CD4-positive, alpha-beta T cell treated with Interleukin-21 for 1 hour (primary cell): ENCODE data around the gene LAMA3.

Experiments used
- DNase-seq: peaks from one replicate; pipeline ENCODE4 v3.0.0-alpha.2; 2020

The LAMA3 gene

DNA sequence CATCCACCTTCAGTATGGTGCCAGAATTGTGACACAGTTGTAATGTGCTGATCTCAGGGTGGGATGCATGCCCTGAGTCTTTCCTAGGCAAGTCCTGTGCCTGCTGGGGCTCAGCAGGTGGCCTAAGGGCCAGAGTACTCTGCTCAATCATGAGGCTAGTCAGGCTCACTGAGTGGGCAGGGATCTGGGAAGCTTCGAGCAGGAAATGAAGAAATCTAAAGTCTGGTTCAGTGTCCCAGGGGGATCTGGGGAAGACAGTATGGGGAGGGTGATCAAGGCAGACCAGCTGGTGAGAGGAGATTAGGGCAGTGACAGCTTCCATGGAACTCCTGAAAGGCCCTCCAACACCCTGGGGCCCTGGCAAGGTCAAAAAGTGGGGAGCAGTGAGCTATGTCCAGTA lies 17.7 kb upstream of the LAMA3 start:
- no peak for DNase-seq

DNA sequence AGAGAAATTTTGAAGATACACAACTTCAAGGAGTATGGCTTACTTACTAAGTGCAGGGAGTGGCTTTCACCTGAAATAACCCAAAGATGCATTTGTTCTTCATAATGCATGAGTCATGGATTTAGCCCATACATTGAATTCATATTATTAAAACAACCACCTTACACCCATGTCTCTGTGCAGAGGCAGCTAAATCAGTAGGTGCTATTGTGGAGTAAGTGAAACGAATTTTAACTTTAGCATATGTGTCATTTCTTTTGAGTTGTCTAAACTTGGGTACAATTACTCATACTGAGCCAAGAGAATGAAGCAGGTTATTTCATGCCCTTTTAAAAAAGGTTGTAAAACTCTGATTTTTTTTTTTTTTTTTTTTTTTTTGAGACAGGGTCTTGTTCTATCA lies 15.5 kb upstream of the LAMA3 start:
- no peak for DNase-seq

DNA sequence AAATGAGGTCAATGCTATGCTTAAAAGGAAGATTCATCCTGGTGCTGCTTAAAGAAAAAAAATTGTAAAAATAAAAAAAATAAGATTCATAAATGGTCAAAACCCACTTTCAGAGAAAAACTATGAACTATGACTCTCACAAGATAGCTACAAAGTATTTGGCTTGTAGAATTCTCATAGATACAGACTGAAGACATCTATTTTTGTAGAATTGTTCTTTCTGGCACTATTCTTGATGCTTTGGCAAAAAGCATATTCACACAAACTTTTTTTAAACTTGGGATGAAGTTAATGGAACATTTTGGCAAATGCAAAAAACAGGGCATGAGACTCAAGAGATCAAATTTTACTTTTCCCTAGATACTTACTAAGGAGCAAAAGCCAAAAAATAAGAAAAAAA lies 14.0 kb upstream of the LAMA3 start:
- DNase-seq: no peak

DNA sequence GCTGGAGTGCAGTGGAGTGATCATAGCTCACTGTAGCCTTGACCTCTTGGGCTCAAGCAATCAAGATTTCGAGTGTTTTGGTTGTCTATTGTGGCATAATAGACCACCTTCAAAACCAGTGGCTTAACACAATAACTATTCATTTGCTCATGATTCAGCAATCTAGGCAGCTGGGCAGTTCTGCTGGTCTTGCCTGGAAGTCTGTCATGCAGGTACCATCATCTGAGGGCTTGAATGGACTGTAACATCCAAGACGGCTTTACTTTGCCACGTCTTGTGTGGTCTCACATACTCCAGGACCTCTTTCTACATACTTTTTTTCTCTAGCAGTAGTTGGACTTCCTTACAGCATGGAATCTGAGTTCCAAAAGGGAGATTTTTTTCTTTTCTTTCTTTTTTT lies 13.4 kb upstream of the LAMA3 start:
- no peak for DNase-seq

DNA sequence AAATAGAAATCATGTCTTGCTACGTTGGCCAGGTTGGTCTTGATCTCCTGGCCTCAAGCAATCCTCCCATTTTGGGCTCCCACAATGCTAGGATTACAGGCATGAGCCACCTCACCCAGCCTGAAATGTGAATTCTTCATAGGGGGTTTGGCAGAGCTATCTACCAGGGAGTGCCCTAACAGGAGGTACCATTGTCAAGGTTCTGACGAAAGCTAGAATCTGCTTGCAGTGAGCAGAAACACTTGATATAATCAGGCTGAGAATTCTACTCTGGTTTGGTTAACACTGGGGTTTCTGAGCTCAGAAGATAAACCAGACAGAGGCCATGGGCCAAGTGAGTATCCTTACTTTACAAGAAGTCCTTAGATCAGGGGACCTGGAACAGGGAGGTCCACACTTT lies 7.2 kb upstream of the LAMA3 start:
- no peak for DNase-seq

DNA sequence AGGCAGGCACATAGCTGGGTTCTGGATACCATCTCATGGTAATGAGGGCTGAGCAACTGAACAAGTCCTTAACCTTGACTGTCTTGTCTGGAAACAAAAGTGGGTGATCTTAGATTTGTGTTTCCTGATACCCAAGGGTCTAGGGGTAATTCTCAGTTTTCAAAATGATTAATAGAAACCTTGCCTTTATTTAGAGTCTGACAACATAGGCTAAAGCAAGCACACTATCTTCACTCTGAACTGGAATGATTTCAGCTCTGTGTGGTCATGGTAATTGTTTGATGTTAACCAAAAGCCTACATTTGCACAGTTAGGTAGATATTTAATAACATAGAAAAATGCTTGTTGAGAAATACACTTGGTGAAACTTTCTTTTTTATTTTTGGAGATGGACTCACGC lies 6.8 kb upstream of the LAMA3 start:
- no peak for DNase-seq

DNA sequence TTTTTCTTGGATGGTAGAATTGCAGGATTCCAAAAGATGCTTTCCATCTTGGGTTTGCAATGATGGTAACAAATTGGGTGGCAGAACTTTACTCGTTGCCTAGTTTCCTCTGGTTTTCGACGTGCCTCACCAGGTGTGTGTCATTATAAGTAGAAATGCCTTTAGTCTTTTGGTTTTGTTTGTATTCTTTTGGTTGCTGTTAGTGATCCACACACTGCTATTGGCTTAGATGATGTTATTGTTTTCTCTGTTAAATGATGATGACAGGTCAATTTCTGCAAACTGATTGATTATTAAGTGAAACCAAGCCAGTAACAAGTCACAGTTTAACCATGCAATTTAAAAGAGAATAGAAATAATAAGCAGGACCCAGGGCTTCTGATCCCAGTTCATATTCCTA lies 6.1 kb upstream of the LAMA3 start:
- no peak for DNase-seq

DNA sequence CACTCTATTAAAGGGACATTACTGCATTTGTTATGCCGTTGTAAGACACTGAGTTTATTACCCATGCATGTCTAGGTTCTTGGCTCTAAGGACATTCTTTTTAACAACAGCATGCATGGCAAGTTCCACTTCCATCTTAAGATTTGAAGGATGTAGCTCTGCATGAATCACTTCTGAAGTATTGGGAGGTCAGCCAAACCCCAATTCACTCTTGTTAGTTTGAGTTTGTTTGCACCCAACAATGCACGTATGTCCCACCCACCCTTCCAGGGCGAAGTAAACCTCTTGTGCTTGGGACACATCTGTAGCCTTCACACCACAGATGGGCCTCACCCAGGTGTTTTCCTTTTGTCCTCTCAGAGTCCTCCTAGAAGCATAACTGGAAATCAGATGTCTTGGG lies 5.6 kb upstream of the LAMA3 start:
- no peak for DNase-seq

DNA sequence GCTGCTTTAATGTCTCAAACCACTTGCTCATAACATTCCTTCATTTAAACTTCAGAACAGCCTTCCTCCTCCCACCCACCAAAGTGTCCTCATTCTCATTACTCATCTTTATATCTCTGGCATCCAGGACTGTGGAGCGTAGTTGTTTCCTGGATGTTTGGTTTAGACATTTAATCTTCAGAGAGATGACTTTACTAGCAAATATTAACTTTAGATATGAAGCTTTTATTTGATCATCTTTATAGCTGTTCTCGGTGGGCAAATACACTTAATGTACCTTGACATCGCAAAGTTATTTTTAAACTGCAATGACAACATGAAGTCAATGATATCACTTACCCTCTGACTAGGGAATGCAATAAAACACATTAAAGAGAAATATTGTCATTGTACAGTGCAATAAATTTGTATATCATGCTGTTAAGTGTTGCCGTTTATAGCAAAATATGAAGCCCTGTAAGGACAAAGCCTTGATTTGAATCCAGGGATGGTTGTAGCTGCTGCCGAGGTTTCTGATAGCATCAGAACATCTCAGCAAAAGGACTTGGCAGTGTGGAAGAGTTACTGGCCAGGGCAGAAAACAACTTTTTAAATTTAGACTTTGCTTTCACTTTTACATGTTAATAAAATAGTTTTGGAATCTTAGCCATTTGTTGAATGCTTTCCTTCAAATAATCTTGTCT lies 4.6 kb upstream of the LAMA3 start:
- DNase-seq: no peak

DNA sequence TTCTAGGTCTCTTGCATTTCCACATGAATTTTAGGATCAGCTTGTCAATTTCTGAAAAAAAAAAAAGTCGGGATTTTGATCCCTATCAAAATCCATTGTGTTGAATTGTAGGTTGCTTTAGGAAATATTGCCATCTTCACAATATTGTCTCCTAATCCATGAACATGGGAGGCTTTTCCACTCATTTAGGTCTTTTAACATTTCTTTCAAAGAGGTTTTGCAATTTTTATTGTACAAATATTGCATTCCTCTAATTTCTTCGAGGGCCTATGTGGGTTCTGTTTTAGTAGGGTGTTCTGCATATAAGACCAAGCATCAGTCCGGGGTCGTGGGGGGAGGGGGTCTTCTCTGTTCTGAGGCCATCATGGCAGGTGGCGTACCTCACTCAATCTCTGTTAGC lies 725 bp upstream of the LAMA3 start:
- DNase-seq: no peak

DNA sequence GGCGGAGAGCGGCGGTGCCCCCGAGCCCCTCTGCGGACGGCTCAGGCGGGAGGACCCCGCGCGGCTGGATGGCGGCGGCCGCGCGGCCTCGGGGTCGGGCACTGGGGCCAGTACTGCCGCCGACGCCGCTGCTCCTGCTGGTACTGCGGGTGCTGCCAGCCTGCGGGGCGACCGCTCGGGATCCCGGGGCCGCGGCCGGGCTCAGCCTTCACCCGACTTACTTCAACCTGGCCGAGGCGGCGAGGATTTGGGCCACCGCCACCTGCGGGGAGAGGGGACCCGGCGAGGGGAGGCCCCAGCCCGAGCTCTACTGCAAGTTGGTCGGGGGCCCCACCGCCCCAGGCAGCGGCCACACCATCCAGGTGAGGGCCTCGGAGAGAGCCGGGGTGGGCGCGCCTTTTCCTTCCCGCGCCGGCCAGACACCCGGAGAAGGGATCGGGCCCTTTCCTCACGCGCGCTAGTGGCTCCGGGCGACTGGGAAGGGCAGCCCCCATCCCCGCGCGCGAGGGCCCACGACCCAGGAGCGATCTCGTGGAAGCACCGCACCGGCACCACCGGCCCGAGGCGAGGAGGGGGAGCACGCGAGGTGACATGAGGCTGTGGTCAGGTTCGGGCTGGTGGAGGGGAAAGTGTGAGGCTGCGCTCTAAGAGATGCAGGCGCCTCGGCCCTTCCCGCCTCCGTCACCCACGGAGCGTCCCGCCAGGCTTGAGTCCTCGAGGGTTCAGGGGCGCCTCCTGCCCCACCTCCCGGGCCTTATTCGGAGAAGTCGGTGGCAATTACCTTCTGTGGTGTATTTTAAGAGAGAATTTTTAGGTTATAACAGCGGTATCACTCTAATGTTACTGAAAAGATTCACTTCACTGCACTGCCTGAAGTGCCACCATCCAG lies 607 bp downstream of the LAMA3 start:
- DNase-seq: no peak

DNA sequence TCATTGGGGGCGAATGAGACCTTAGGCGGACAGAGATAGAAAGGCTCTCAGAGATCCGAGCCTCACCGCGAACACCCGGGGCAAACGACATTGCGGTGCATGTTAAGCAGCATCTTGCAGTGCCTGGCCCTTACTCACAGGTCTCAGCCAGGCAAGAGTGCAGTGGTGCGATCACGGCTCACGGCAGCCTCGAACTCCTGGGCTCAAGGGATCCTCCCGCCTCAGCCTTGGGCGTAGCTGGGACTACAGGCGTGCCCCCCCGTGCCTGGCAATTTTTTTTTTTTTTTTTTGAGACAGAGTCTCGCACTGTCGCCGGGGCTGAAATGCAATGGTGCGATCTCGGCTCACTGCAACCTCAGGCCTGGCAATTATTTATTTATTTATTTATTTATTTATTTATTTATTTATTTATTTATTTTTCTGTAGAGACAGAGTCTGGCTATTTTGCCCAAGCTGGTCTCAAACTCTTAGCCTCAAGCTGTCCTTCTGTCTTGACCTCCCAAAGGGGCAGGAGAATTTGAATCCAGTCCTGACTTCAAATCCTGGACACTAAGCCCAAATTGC lies 1.3 kb downstream of the LAMA3 start:
- DNase-seq: no peak

DNA sequence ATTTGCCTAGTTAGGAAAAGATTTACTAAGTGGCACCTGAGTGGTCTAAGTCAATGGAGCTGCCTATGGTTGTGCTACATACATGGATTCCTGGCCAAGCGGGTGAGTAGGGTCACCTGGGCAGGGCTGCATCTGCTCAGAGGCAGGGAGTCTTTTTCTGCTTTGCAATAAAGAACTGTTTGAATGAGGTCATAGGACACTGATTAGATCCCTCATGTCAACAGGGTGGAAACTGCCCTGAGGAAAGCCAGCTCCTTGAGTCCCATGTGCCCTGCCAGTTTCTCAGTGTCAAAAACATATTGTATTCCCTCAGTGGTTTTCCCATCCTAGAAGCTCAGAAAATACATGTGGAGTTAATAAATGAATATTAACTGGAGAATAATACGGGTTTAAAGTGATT lies 4.6 kb downstream of the LAMA3 start:
- DNase-seq: no peak

DNA sequence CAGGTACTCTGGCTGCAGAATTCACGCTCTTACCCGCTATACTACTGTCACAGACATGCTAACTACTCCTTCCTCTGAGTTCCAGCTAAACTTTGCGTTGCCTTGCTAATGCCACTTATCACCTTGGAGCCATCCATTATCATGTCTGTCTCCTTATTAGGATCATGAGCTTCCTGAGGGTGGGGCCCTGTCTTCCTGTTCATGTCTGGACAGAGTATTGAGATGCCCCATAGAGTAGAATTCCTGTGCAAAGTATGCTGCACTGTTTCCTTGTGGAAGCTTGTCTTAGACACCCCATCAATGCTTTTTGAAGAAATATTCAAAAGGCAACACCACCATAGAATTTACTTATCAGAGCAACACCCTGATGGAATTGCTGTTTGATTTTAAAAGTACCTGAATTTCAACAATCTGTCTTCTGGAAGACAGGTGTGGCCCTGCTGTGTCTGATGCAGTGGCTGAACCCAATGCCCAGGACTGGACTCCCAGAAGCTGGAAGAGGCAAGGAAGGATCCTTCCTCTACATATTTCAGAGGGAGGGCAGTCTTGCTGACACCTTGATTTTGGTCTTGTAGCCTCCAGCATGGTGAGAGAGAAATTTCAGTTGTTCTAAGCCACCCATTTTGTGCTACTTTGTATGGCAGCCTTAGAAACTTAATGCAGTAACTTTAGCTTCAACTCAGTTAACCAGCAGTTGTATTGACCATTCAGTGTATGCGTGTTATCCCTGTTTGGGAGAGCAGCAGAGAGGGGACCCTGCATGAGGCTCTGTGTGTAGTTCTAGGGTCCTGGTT lies 5.6 kb downstream of the LAMA3 start:
- no peak for DNase-seq

DNA sequence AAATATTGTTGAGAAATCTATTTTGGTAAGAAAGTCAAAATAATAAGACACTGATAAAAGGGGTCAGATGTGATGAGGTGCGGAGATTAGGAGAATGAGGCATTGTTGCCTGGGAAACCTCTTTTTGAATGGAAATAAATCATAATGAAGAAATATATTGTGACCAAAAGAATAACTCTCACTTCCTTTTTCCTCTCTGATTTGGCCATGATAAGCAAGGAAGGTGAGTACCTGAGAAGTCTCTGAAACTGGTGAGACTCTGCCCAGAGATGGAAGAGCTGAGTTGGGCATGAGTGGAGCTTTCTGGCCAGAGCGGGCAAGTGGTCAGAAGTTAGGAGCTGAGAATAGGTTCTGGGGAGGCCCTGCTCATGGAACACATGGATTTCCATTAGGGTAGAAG lies 11.8 kb downstream of the LAMA3 start:
- no peak for DNase-seq

DNA sequence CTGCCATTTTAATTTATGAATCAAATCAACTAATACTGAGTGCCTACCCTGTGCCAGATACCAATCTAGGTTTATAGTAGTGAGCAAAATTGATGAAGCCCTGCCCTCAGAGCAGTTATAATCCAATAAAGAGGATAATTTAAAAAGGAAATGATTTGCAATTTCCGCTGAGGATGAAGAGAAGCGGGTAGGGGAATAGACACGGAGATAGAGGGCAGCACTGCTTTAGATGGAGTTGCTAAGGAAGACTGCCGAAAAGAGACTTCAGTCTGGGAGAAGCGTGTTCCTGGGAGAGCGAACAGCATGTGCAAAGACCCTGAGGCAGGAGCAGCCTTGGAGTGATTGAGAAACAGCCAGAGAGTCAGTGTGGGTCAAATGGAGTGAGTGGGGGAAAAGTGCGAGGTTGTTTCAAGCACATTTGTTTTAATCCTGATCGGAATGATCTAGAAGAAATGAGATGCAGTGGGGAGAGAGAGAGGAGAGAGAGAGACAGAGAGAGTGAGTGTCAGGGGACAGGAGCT lies 12.4 kb downstream of the LAMA3 start:
- DNase-seq: no peak

DNA sequence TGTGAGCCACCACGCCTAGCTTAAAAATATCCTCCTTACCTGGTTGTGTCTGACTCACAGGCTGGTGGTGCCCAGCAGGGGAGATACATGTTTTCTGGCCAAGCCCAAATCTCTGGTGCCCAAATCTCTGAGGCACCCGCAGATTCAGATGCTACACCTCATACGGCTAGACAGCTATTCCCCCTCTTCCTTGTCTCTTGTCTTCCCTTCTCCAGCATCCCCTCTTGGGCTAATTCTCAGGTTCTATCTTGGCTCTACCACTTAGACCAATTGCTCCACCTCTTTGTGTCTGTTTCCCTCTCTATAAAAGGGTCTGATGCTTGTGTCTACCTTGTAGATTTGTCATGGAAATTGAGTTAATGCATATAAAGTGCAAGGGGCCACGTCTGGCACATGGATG lies 13.4 kb downstream of the LAMA3 start:
- no peak for DNase-seq

DNA sequence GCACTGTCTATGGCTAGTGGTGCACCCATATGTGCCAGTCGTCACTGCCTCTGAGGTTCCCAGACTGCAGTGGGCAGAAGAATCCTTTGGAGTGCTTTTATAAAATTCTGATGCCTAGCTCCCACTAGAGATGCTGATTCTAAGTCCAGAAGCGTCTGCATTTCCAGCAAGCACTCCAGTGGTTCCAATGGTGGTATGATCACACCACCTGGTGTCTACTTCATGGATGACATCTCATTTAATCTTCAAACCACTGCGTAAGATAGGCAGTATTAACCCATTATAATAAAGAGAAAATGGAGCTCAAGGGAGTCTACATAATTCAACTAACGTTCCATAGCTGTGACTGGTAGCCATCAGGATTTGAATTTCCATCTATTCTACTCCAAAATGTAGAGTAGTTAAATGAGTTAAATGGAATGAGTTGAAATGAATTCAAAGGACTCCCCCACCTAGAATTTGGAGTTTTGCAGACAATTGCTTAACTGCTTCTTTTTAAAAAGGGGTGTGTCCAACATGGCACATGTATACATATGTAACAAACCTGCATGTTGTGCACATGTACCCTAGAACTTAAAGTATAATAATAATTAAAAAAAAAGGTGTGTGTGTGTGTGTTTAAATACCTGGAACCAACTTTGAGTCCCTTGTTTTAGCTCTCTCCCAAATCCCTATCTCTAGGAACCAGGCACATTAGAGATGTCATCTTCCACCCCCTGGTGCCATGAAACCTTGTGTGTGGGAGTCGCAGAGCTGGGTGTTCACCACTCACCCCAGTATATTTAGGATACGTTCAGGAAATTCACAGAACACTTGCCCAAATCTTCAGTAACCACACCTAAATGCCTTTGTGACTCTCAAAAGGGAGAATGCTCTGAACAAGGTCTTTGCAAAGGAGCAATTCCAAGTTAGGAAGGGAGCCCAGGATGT lies 14.1 kb downstream of the LAMA3 start:
- peak; percentile 58 for DNase-seq

DNA sequence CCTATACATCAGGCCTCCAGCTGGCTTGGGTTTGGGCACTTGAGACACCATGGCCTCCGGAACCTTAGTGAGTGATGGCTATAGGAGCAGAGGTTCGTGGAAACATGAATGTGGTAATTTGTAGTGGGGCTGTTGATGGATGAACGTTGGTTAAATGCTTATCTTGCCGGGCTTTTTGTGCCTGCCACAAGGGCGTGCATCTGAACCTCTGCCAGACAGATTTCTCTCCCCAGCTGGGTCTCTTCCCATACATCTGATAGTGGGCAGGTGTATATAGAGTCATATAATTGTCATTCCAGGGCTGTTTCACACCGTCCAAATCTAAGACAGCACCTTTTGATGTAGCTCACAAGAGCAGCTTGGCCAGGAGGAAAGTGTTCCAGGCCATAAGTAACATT lies 14.7 kb downstream of the LAMA3 start:
- DNase-seq: no peak

DNA sequence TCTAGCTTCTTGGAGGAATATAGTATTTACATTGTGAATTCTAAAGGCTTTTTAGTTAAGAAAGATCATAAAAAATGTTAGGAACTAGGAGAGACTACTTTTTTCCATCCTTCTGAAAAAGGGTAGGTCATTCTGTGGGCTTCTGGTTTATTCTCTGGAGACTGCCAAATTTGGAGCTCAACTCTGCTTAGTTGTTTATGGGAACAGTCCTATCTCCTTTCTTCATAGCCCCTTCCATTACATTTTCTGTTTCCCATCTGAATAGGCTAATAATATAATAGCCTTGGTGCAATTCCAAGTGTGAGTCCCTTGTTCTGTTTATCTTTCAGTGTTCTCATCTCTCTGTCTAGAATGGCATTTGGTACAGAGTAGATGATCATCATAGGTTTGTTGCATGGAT lies 15.6 kb downstream of the LAMA3 start:
- no peak for DNase-seq

DNA sequence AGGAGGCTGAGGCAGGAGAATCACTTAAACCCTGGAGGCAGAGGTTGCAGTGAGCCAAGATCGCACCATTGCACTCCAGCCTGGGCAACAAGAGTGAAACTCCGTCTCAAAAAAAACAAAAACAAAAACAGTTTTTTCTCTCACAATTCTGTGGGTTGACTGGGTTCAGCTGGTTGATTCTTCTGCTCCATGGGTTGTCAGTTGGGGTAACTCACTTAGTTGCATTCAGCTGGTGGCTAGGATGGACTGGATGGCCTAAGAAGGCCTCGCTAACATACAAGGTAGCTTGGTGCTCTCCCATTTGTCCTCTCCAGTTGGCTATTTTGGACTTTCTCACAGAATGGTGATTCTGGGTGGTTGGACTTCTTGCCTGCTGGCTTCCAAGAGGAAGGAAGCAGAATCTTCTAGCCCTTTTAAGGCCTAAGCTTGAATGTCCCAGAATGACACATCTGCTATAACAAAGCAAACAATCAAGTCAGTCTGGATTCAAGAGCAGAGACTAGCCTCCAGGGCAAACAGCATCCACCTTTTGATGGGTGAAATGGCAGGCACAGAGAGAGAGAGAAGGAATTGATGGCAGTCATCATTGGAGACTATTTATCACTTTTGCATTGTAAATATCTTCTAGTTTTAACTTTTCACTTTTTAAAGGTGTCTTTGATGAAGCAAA lies 17.9 kb downstream of the LAMA3 start:
- DNase-seq: no peak
